SK-N-SH treated with all-trans-retinoic acid at 6 μM for 48 hours (cell line): ENCODE results near the gene LRRC26.
"Not testable (repeated sequence)": the region's sequence is repeated elsewhere in the genome, so short reads cannot be mapped to it uniquely, and the experiment has no call there.

Experiments
- ATAC-seq: fragments of 200-7000 bp; cut with Tn5 transposase; 3 replicates; pipeline ENCODE4 v1.9.1; 2020; ENCODE audit warnings: mild to moderate bottlenecking, moderate library complexity
- POU6F1 ChIP-seq: fragments of 250-450 bp; sonication (Bioruptor Pico); IDR thresholded peaks from 2 replicates; pipeline ENCODE4 v1.8.0; 2021; ENCODE audit warnings: low read depth, mild to moderate bottlenecking, moderate library complexity, borderline replicate concordance
- ZNF565 ChIP-seq: fragments of 450-650 bp; formaldehyde crosslinking; conservative IDR thresholded peaks from 2 replicates; pipeline ENCODE4 v1.5.0; 2020; ENCODE audit warnings: low read depth, mild to moderate bottlenecking, moderate library complexity

The LRRC26 gene

DNA sequence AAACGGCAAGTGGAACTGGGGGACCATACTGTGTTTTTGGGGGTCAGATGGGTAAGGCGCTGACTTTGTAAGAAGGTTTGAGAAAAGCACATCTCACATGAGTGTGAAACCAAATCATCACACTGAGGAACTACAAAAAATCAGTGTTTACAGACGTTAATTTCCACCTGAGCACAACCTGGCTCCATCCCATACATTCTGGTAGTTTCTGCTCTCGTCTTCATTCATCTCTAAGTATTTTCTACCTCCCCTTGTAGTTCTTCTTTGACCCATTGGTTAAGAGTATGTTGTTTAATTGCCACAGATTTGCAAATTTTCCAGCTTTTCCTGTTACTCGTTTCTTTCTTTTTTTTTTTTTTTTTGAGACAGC lies 46.4 kb downstream of the LRRC26 start (continued):
- TF ChIP-seq POU6F1 (CRISPR knock-in tag) (no peak), ZNF565 (CRISPR knock-in tag) (no peak)

- not testable (repeated sequence) for ATAC-seq
Observed at GRCh38 chr9:137122796-137123467, 46.9 kb downstream of the LRRC26 start.

GRCh38 chr9:137121927-137122795 lies 47.7 kb downstream of the LRRC26 start:
- ATAC-seq: not testable (repeated sequence)
